ENCODE results near the gene LCLAT1. TPM values are rescaled to one million over a fixed set of nuclear protein-coding genes. Genes with fewer than 3 reads are reported as not detected.

The LCLAT1 gene
- total RNA-seq, 1 experiment from 2014 or later = 32.9 TPM

GRCh38 chr2:30482011-30482410 is 35.0 kb downstream of the LCLAT1 start:
- H3K56ac ChIP-seq (ENCODE audit: insufficient read length, low read depth, low read length) = no peak overlapping the region
- DNase-seq = no peak
- no peak overlapping the region for H2BK15ac ChIP-seq (ENCODE audit: low read depth, low read length)
- H3K4me3 Mint-ChIP-seq = no peak overlapping the region
- no peak overlapping the region for H3K4me2 ChIP-seq (ENCODE audit: insufficient read depth, insufficient read length, low read length)
- no peak overlapping the region for H2BK120ac ChIP-seq (ENCODE audit: low read depth, low read length, poor library complexity, severe bottlenecking)
- H4K5ac ChIP-seq (ENCODE audit: insufficient read length, low read depth, low read length) = no peak overlapping the region
- no peak overlapping the region for H4K8ac ChIP-seq (replicated peaks; ENCODE audit: insufficient read length, low read depth, low read length)
- TF ChIP-seq CTCF (conservative IDR thresholded peaks at IDR 0.05) = no peak
- no peaks in the 10 kb centered on the region for H3K9me3 Mint-ChIP-seq
- no peak overlapping the region for H3K14ac ChIP-seq (ENCODE audit: insufficient read depth, low read length)
- H3K27me3 ChIP-seq (ENCODE audit: insufficient read depth, low read length) = no peaks in the 10 kb centered on the region
- no peaks in the 10 kb centered on the region for H3K27me3 Mint-ChIP-seq (ENCODE audit: low read depth)
- H3K27ac ChIP-seq (ENCODE audit: insufficient read length, low read depth, low read length) = no peak overlapping the region
- H2BK20ac ChIP-seq (ENCODE audit: low read depth, low read length, poor library complexity, severe bottlenecking) = no peak overlapping the region
- H2BK5ac ChIP-seq (ENCODE audit: insufficient read length, low read length) = no peak overlapping the region
- H2BK12ac ChIP-seq (ENCODE audit: insufficient read length, low read depth, low read length) = no peak overlapping the region
- no peak overlapping the region for H3K4ac ChIP-seq (ENCODE audit: low read depth, low read length)
- no peaks in the 10 kb centered on the region for H3K9me3 ChIP-seq (ENCODE audit: control insufficient read depth, low read depth, low read length)
- peaks cover 4% of the 10 kb centered on the region; the same call in 1 of the 2 replicates for H3K79me2 ChIP-seq (ENCODE audit: insufficient read depth, low read length)
- H3K9ac ChIP-seq (ENCODE audit: extremely low read depth, insufficient read length, low read length) = no peak overlapping the region
- H4K91ac ChIP-seq (ENCODE audit: insufficient read length, low read depth, low read length) = no peak overlapping the region
- peaks cover 14 to 21% of the 10 kb centered on the region in 2 experiments for H3K4me1 Mint-ChIP-seq
- no peak overlapping the region for H3K18ac ChIP-seq (ENCODE audit: insufficient read length, low read depth, low read length)
- H3K36me3 Mint-ChIP-seq (ENCODE audit: insufficient read depth in 1 of 3, low read depth in 3 of 3) = peaks cover 0 to 8% (median 4%) of the 10 kb centered on the region in 3 experiments; a peak in 2 of 7 replicates
- peaks cover 3% of the 10 kb centered on the region; the same call in 1 of the 2 replicates for H3K4me1 ChIP-seq (ENCODE audit: insufficient read depth, low read length)
- H3K23me2 ChIP-seq (ENCODE audit: insufficient read length, low read depth, low read length, poor library complexity, severe bottlenecking) = no peaks in the 10 kb centered on the region
- peaks cover 4% of the 10 kb centered on the region for H3K79me1 ChIP-seq (ENCODE audit: insufficient read depth, low read depth, low read length, poor library complexity, severe bottlenecking)
- H2AK5ac ChIP-seq (ENCODE audit: insufficient read length, low read length) = no peak overlapping the region
- no peaks in the 10 kb centered on the region for H4K20me1 ChIP-seq (ENCODE audit: control insufficient read depth, insufficient read depth, insufficient read length)
- H3K27ac Mint-ChIP-seq = no peak overlapping the region
- no peak overlapping the region for H3T11ph ChIP-seq (ENCODE audit: low read length)
- H2AFZ ChIP-seq (ENCODE audit: low read length) = no peak overlapping the region
- H3K23ac ChIP-seq (ENCODE audit: insufficient read length, low read depth, low read length) = no peak overlapping the region

Measured in H9 (cell line).